ENCODE results near the gene RASSF3.

- TF ChIP-seq CTCF (IDR thresholded peaks at IDR 0.05; ENCODE audit: poor library complexity, severe bottlenecking) (no peak), EZH2 (IDR thresholded peaks at IDR 0.05; ENCODE audit: borderline replicate concordance, insufficient read depth, low read length, poor library complexity, severe bottlenecking) (no peak), RAD21 (conservative IDR thresholded peaks at IDR 0.05) (no peak)
These were observed 43.3 kb upstream of the RASSF3 start for GRCh38 chr12:64566831-64567517.

Data from neural cell (in vitro differentiated cells).